ENCODE measurements around the gene SOX5.
"Not testable (repeated sequence)": the region's sequence is repeated elsewhere in the genome, so short reads cannot be mapped to it uniquely, and the experiment has no call there.

Gene SOX5

DNA sequence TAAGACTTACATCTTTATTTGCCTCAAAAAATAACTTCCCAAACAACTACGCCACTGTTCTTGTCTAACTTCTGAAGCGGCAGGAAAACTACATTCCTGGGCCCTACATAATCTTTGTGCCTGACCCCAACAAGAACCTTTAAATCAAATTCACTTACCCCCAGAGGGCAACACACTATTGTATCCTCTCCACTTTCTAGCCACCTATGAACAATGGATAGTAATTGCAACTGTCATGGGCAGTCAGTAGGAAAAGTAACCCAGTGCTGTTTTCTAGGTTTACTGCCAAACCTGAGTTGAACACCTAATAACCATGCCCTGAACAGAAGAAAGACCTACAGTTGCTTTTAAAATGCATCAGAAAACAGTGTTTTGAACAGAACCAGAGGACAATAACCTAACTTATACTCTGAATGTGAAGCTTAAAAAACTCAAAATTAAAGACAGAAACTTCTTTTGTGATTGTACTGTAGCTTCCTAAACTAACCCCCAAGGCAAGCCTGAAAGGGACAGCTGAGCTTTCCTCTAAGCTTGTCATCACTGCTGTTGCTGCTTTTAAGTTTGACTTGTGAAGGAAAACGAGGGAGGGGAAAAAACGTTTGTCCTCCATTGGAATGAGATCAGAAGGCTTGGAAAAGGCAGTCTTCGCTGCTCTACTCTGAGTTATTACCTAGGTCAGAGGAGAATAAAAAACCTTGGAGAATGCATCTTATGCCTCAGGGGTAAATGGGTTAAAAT lies 195.7 kb downstream of the SOX5 start:
- DNase-seq (ENCODE audit: low spot score), result peak; percentile 14

DNA sequence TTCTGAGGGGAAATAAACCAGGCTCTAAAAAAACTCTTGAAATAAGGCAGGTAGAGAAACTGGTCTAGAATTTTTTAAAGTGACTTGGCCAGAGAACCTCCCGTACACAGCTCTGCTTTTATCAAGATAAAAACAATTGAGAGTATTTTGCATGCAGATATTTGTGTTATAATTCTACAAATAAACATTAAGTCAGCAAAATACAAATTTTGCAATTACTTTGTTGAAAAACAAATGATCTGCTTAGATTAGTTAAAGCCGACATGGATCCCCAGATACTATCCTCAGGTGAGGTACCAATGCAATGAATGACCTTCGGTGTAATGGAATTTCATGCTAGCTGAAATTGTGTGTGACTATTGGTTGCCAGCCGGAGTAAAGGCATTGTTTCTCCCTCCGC lies 197.2 kb downstream of the SOX5 start:
- DNase-seq (ENCODE audit: low spot score), result no peak

DNA sequence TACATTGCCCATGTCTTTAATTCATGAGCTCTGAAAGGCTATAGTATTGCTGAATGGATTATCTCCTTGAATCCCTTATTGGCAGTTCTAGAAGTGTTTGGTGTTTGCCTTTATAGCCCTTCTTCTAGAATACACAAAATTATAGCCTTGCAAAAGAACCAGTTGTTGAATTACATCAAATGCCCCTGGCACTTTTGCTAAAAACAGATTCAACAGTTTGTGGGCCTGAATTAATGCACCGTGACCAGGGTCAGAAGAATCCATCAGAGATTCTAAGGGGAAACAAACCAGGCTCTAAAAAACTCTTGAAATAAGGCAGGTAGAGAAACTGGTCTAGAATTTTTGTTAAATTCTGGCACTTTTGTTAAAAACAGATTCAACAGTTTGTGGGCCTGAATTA lies 197.8 kb downstream of the SOX5 start:
- no peak for DNase-seq (ENCODE audit: low spot score)

DNA sequence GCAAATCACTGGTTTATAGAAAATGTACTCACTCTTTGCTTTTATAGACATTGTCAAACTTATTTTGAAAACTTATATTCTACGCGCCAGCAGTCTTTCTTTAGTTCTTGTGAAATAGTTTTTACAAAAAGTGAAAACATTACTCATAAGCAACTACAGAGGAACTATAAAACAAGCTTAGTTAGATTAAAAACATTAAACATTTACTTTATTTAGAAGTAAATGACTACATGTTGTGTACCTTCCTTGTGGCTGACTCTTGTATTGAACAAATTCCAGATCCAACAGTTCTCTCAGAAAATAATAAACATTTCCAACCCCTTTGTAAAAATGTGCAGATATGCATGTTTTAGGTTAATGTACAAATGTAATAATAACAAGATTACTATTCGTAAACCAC lies 198.5 kb downstream of the SOX5 start:
- DNase-seq (ENCODE audit: low spot score), result no peak

DNA sequence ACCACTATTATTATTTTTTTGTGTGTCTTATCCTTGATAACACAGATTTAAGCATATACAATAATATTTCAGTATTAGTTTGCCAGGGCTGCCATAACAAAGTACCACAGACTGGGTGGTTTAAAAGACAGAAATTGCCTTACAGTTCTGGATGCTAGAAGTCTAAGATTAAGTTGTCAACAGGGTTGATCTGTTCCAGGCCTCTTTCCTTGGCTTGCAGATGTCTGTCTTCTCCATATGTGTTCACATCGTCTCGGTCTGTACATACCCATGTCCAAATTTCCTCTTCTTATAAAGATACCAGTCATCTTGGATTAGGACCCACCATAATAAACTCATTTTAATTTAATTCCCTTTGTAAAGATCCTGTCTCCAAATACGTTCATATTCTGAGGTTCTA lies 204.8 kb downstream of the SOX5 start:
- no peak for DNase-seq (ENCODE audit: low spot score)

DNA sequence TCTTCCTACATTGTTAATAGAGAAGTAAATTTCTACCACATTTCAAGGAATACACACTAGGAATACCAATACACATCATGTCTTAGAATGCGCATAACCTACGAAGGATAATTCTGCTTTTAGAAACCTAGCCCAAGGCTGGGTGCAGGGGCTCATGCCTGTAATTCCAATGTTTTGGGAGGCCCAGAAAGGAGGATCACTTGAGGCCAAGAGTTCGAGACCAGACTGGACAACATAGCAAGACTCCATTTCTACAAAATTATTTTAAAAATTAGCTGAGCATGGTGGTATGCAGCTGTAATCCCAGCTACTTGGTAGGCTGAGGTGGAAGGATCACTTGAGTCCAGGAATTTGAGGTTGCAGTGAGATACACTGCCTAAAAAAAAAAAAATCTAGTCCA lies 206.9 kb downstream of the SOX5 start:
- no peak for DNase-seq (ENCODE audit: low spot score)

DNA sequence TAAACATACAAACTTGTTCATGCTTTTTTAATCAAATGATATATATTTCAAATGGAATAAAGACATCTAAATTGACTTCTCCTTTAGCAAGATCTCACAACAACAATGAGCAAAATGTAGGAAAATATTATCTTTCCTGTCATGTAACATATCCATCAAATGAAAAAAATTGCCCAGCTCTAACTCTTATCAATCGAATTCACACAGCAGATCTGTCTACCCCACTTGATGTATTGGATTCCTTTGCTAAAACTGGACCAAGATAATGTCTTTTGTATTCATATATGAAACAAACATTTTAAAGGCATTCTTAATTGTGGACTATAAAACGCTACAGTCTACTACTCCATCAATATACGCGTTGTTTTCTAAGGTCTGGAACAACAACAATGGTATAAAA lies 218.0 kb downstream of the SOX5 start:
- no peak for DNase-seq (ENCODE audit: low spot score)

DNA sequence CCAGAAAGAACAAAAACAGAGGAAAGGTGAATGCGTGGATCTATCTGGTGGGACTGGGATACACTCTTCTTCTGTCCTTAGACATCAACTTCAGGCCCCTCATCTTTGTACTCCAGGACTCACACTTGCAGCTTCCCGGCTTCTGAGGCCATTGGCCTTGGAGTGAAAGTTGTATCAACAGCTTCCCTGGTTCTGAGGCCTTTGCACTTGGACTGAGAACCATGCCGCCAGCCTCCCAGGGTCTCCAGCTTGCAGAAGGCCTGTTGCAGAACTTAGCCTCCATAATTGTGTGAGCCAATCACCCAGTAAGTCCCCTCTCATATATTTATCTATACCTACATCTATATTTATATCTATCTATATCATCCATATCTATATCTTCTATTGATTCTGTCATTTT lies 218.4 kb downstream of the SOX5 start:
- no peak for DNase-seq (ENCODE audit: low spot score)

DNA sequence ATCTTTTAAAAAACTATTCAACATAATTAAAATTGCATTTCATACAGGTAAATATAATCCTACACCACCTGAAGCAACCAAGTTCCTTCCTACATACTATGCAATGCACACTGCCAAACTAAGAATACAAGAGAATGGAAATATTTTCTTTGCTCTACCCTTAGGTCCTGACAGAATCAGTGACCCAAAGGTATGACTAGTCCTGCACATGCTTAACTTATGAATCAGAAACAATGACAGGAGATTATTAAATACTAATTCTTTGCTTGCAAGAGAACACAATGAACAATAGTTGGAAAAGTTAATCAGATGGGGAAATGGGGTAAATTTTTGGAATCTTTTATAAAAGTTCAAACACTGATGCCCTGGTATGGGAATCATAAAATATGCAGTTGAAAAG lies 220.1 kb downstream of the SOX5 start:
- DNase-seq (ENCODE audit: low spot score), result no peak

DNA sequence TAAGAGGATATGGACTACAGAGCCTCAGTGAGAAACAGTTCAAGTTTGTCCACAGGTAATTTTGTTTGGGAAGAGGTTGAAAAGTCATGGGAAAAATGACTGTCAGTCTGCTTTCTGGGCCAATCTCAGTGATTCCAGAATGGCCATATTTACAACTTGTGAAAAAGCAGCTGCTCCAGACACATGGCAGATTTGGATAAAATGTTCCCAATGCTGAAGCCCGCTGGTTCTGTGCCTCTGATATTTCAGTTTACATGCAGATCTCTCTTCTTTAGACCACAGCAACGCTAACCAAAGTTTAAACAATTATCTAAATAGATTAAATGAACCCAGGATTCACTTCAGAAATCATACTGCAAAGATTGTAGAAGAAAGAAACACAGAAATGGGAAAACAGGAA lies 222.8 kb downstream of the SOX5 start:
- no peak for DNase-seq (ENCODE audit: low spot score)

DNA sequence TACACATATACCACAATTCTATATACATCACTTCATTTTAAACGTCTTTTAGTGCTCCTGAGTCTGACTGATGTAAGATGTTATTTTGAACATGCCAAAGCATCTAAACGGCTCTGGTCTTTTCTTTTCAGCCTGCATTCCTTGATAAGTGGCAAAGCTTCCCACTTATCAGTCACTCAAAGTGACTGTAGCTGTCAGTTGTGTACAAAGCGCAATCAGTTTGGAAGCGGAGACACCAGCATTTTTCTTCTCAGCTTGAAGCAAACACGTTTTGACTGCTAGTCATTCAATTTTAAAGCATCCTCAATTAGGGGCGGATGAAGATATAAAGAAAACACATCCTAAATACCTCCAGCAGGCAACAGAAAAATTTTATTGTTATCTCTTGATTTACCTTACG lies 226.8 kb downstream of the SOX5 start:
- DNase-seq (ENCODE audit: low spot score), result no peak

DNA sequence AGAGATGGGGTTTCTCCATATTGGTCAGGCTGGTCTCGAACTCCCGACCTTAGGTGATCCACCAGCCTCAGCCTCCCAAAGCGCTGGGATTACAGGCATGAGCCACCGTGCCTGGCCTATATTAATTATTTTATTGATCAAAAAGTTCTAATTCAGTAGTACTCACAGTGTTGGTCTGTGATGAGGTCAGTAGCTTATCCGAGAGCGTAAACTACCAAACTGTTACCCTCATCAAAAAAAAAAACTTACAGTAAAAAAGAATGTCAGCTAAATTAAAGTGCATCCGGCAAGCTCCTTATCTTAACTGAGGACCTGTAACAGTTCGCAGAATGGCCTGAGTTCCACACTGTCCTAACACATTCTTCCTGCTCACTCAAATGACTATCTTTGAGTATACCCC lies 228.2 kb downstream of the SOX5 start:
- DNase-seq (ENCODE audit: low spot score), result no peak

DNA sequence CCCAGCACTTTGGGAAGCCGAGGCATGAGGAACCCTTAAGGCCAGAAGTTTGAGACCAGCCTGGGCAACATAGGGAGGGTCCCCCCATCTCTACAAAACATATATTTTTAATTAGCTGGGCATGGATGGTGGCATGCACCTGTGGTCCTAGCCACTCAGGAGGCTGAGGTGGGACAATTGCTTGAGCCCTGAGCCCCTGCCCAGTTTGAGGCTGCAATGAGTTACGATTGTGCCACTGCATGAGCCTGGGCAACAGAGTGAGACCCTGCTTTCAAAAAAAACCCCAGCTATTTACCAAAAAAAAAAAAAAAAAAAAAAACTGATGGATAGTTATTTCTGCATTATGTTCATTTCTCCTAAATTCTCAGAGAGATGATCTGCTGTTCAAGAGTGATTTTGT lies 230.0 kb downstream of the SOX5 start:
- DNase-seq (ENCODE audit: low spot score), result no peak

DNA sequence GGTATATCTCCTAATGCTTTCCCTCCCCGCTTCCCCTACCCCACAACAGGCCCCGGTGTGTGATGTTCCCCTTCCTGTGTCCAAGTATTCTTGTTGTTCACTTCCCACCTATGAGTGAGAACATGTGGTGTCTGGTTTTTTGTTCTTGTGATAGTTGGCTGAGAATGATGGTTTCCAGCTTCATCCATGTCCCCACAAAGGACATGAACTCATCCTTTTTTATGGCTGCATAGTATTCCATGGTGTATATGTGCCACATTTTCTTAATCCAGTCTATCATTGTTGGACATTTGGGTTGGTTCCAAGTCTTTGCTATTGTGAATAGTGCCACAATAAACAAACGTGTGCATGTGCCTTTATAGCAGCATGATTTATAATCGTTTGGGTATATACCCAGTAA lies 239.1 kb downstream of the SOX5 start:
- not testable (repeated sequence) for DNase-seq (ENCODE audit: low spot score)

DNA sequence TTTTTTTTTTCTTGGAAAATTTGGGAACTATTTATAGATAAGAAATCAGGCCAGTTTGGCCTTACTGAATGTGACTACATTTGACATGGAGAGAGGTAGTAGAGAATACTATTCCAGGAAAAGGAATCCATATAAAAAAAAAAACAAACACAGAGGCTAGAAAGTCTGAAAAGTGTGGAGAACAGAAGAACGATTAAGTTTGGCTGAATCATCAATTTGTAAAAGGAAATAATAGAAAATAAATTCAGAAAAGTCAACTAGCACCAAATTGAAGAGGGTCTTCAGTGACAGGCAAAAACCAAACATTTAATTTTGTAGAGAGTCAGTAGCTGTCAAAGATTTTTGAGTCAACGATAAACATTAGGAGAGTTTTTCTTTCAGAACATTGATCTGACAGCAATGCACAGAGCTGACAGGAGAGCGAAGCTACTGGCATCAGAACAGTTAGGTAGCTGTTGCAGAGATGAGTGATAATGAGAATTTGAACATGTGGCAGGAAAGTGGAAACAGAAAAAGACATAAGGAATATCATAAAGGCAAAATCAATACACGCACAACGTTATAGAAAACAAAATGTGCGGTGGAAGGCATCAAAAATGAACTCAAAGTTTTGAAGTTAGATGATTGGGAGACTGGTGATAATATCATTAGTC lies 241.2 kb downstream of the SOX5 start:
- no peak for DNase-seq (ENCODE audit: low spot score)

DNA sequence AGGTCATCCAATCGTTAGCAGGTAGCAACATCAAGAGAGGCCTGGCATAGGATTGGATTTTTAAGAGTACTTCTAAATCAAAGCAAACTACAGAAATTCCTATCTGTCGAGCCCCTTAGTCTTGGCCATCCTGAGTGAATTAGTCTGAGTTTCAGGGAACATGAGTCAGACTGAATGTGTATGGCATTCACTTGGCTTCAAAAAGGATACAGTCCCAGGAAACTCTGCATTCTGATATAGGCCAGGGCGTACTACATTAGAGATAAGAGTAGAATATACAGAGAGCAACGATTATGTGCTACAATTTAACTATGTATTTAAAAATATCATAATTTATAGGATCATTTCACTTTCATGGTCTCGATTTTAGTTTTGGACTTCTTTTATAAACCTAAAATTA lies 242.2 kb downstream of the SOX5 start:
- no peak for DNase-seq (ENCODE audit: low spot score)

DNA sequence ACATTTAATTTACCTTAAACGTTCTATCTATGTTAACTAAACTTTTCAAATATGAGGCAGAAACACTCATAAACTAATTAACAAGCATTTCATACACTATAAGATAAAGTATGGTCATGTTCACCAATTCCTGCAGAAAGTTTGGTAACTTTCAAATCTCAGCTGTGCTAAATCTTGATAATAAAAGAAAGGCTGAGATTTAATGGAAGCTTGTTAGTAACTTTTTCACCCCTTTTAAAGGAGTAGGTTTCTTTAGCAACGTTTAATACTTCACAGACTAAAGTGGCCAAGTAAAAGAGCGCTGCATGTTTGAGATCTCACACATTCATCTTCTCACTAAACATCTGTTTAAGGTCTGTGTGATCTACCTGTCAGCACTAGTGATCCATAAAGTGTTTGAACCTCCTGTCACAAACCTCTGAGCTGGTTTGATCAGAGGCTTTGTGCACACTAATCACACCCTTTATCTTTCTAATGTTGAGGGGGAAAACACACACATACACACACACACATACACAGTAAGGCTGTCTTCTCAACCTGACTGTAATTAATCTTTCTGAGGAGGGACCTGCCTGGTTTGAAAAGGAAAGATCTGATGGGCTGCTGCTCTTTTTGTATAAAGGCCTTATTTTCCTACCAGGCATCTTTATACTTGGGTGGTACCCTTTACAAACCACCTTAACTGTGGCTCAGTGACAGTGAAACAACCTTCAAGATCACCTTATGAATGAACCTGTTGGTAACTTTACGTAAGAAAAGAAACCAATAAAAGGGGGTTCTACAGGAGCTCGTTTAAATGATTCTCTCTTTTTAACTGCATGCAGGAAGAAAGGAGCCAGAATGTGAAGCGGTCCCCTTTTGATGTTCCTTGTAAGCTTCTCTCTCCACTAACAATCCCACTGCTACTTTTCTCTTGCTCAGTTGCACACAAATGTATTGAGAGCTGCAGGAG lies 244.2 kb downstream of the SOX5 start:
- no peak for DNase-seq (ENCODE audit: low spot score)

DNA sequence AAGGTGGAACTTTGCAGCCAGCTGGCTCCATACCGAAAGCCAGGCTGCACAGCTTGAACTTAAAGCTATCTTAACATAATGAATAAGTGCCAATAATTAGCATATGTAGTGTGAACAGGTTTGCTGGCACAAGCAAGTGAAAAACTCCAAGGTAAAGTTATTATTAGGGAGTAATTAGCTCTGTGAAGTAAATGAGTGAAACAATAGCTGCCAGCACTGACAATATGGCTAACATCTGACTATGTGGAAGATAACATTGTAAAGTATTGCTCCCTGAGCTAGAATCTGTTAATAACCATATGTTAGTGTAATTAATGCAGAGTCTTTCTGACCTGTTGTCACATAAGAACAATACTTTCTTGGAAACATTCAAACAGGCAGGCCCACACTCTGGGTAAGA lies 246.4 kb downstream of the SOX5 start:
- no peak for DNase-seq (ENCODE audit: low spot score)

DNA sequence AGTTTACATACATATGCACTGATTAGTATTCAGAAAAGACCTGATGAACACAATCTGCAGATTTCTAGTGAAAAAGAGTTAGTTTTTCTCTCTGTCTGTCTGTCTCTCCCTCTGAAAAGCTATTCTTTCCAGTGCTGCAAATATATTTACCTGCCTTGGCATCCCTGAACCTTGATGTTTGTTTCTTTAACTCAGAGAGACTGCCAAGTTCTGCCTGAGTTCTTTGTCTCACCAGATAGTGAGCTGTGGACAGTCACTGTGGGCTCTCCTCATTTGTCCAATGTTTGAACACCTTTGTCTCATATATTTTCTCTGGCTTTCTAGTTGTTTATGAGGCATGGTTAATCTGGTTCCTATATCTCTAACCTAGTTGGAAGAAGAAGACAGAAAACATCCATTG lies 250.4 kb downstream of the SOX5 start:
- no peak for DNase-seq (ENCODE audit: low spot score)

DNA sequence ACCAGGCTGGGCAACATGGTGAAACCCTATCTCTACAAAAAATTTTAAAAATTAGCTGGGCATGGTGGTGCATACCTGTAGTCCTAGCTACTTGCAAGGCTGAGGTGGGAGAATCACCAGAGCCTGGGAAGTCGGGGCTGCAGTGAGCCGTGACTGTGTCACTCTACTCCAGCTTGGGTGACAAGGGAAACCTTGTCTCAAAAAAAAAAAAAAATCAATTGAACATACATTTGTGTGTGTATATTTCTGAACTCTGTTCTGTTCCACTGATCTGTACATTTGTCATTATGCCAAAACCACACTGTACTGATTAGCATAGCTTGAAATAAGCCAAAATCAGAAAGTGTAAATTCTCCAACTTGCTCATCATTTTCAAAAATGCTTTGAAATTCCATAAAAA lies 254.6 kb downstream of the SOX5 start:
- DNase-seq (ENCODE audit: low spot score), result no peak

DNA sequence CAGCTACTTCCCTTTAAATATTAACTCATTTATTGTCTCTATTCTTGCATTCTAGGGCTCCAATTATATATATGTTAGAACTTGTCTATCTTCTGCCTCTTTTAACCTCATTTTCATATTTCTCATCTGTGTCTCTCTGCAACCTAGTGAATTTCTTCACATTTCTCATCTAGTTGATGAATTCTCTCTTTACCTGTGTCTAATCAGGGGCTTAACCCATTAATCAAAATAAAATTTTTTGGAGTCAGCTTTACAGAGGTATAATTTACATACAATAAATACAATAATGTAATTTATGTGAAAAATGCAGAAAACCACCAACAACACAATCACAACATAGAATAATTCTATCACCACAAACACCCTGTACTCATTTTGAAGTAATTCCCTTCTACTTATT lies 255.2 kb downstream of the SOX5 start:
- no peak for DNase-seq (ENCODE audit: low spot score)

DNA sequence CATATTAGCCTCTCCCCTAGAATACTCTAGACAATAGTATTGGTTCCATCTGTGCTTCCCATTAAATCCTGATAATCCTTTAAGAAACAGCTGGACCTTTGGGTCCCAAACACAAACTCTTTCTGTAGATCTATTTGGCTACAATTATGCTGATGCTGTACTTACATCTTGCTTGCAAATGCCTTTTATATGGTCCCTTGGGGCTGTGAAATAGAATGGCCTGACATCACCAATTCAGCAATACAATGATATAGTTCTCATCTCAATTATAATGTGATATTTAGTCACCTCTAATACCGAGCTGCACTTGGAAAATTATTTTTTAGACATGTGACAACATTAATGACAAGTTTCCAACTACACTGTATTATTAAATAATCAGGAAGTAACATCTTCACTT lies 261.5 kb downstream of the SOX5 start:
- DNase-seq (ENCODE audit: low spot score), result no peak

DNA sequence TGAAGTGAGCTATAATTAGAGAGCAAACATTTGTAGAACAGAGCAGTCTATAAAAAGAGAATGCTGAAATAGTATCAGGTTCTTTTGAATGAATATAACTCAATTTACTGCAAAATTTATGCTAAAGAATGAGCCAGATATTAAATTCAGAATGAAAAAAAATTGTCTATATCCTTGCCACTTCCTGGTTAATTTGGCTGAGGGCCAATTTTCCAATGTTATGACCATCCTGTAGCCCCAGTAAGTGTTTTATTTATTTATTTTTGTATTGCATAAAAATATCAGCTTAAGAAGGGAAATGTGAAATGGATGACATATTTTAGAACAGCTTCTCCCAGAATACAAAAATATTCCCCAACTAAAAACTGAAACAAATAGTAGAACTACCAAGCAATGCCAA lies 263.4 kb downstream of the SOX5 start:
- DNase-seq (ENCODE audit: low spot score), result no peak
